HEK293T (cell line): ENCODE data around the gene CLEC18A.
"Not testable (repeated sequence)": the region's sequence is repeated elsewhere in the genome, so short reads cannot be mapped to it uniquely, and the experiment has no call there.

Experiments
- BHLHE40 ChIP-seq: fragments of 450-650 bp; IDR thresholded peaks from 2 replicates; pipeline ENCODE4 v1.6.1; 2016; ENCODE audit warnings: mild to moderate bottlenecking, moderate library complexity, borderline replicate concordance
- HDGF ChIP-seq: fragments of 450-650 bp; IDR thresholded peaks from 2 replicates; pipeline ENCODE4 v1.6.1; 2017; ENCODE audit warnings: antibody characterized with exemption, borderline replicate concordance
- SP1 ChIP-seq: fragments of 450-650 bp; IDR thresholded peaks from 2 replicates; pipeline ENCODE4 v1.6.1; 2017

DNA sequence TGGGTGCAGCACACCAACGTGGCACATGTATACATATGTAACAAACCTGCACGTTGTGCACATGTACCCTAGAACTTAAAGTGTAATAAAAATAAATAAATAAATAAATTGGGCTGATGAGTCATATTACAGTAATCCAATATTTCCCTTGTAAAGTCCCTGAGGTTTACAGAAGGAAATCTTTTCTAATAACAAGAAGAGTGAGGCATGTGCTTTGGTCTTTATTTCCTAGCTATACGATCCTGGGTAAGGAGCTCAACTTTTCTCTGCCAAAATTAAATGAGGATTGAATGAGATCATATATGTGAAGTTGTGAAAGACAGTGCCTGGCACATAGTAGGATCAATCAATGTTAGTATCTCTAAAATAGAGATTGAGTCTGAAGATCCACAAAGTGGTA, 57.5 kb downstream of the CLEC18A start:
- not testable (repeated sequence) for TF ChIP-seq SP1, BHLHE40, HDGF
